ENCODE data around the gene SLC35F1. TPM values are rescaled to one million over a fixed set of nuclear protein-coding genes. Genes with fewer than 3 reads are reported as not detected.

The SLC35F1 gene
- total and polyA plus RNA-seq, 9 of the 15 experiments (the other 6 are each of a cell fraction or from before 2014, with no cell fraction given) = 0.03 to 0.06 TPM; not detected in 7

GRCh38 chr6:118206221-118206620 lies 299.2 kb downstream of the SLC35F1 start:
- H4K20me1 ChIP-seq (replicated peaks; ENCODE audit: control insufficient read depth, insufficient read depth, low read length) = no peaks in the 10 kb centered on the region
- TF ChIP-seq PCBP2 (IDR thresholded peaks at IDR 0.05; ENCODE audit: low read depth, low read length, poor library complexity, severe bottlenecking) (no peak), SAFB (IDR thresholded peaks at IDR 0.05; ENCODE audit: borderline replicate concordance, low read depth, low read length) (no peak), POLR2AphosphoS2 (IDR thresholded peaks at IDR 0.05; ENCODE audit: low read length) (no peak), ZNF785 (CRISPR knock-in tag; IDR thresholded peaks at IDR 0.05) (no peak), MXI1 (IDR thresholded peaks at IDR 0.05; ENCODE audit: low read depth, low read length) (no peak), U2AF2 (optimal IDR thresholded peaks at IDR 0.05; ENCODE audit: low read depth, low read length) (no peak), ZNF561 (CRISPR knock-in tag; conservative IDR thresholded peaks at IDR 0.05) (no peak), FOXM1 (IDR thresholded peaks at IDR 0.05; ENCODE audit: low read depth) (no peak), FOXM1 (CRISPR knock-in tag; IDR thresholded peaks at IDR 0.05; ENCODE audit: low read depth) (no peak), RBFOX2 (IDR thresholded peaks at IDR 0.05; ENCODE audit: low read depth, low read length) (no peak), WHSC1 (IDR thresholded peaks at IDR 0.05; ENCODE audit: low read length) (no peak), CREBBP (IDR thresholded peaks at IDR 0.05; ENCODE audit: low read depth, low read length) (no peak), SRSF9 (IDR thresholded peaks at IDR 0.05; ENCODE audit: borderline replicate concordance, low read depth, low read length) (no peak), ZNF408 (CRISPR knock-in tag; IDR thresholded peaks at IDR 0.05; ENCODE audit: low read depth) (no peak), ZBTB2 (IDR thresholded peaks at IDR 0.05) (no peak), CTBP1 (IDR thresholded peaks at IDR 0.05; ENCODE audit: borderline replicate concordance) (no peak), ZNF444 (CRISPR knock-in tag; IDR thresholded peaks at IDR 0.05) (no peak)
- no peaks in the 10 kb centered on the region for H3K79me2 ChIP-seq (ENCODE audit: control insufficient read depth, insufficient read depth, low read length)
- POLR2A ChIA-PET = no interaction called here
- no peak overlapping the region for H2AFZ ChIP-seq (ENCODE audit: low read depth, low read length)
- 0% methylated on average over 1 of the region's 1 CpG for WGBS (ENCODE audit: insufficient coverage, low coverage, missing lambda C conversion rate)
- no peak overlapping the region for H3K4me2 ChIP-seq (ENCODE audit: insufficient read depth, low read length)
- H3K9me1 ChIP-seq (ENCODE audit: control insufficient read depth, insufficient read depth, low read length) = no peaks in the 10 kb centered on the region
- H3K27me3 ChIP-seq (ENCODE audit: control insufficient read depth in 2 of 2, insufficient read depth in 2 of 2, low read length in 2 of 2) = no peaks in the 10 kb centered on the region
- intact Hi-C loops (cut with micrococcal nuclease) = no loop called here
- H3K9me3 ChIP-seq (replicated peaks; ENCODE audit: control insufficient read depth, insufficient read depth, low read depth, low read length) = no peaks in the 10 kb centered on the region
- no peak overlapping the region for H3K27ac ChIP-seq (ENCODE audit: extremely low read depth, low read depth, low read length)
- H3K4me3 ChIP-seq = no peak overlapping the region
- in situ Hi-C loops (cut with MboI) = no loop called here
- H3K36me3 ChIP-seq (ENCODE audit: control insufficient read depth, insufficient read depth, low read length) = no peaks in the 10 kb centered on the region
- ATAC-seq = no peak
- no peak for FAIRE-seq
- H3K9ac ChIP-seq (ENCODE audit: insufficient read depth in 1 of 2, low read depth in 2 of 2, low read length in 2 of 2) = no peak overlapping the region
- no peaks in the 10 kb centered on the region for H3K4me1 ChIP-seq (replicated peaks in 1 of 2; ENCODE audit: control insufficient read depth in 2 of 2, insufficient read depth in 2 of 2, low read length in 2 of 2)
- CTCF ChIA-PET (ENCODE audit: low intra/inter-chr PET ratio) = no interaction called here
- no TSS peak for BruUV-seq (replicated peaks)
- no peak for DNase-seq (ENCODE audit: extremely low read depth in 1 of 4, low spot score in 3 of 4)
